Nephron progenitor cell (in vitro differentiated cells): ENCODE data around the gene TNS1.
"Not testable (repeated sequence)": the region's sequence is repeated elsewhere in the genome, so short reads cannot be mapped to it uniquely, and the experiment has no call there.

Source experiments
- DNase-seq: peaks from one replicate; pipeline ENCODE4 v3.0.0; 2021
- H3K27ac Mint-ChIP-seq: 2 replicates; pipeline ENCODE4 v1.8.0; 2021; ENCODE audit warnings: mild to moderate bottlenecking, moderate library complexity, mixed read lengths
- H3K27me3 Mint-ChIP-seq: 2 replicates; pipeline ENCODE4 v1.8.0; 2021; ENCODE audit warnings: mild to moderate bottlenecking, low read depth, mixed read lengths; ENCODE audit not compliant: poor library complexity
- H3K36me3 Mint-ChIP-seq: 2 replicates; pipeline ENCODE4 v1.8.0; 2021; ENCODE audit warnings: low read depth, mixed read lengths
- H3K4me1 Mint-ChIP-seq: 2 replicates; pipeline ENCODE4 v1.8.0; 2021; ENCODE audit warnings: mixed read lengths
- H3K4me3 Mint-ChIP-seq: 2 replicates; pipeline ENCODE4 v1.8.0; 2021; ENCODE audit warnings: mild to moderate bottlenecking, moderate library complexity, mixed read lengths
- H3K9me3 Mint-ChIP-seq: 2 replicates; pipeline ENCODE4 v1.8.0; 2021; ENCODE audit warnings: mild to moderate bottlenecking, moderate library complexity, mixed read lengths
- TF ChIP-seq, protein P1 (sequence below): fragments of 200-600 bp; sonication (generic); IDR thresholded peaks from 2 replicates; pipeline ENCODE4 v1.5.0; 2021; ENCODE audit warnings: antibody characterized with exemption

Gene TNS1

DNA sequence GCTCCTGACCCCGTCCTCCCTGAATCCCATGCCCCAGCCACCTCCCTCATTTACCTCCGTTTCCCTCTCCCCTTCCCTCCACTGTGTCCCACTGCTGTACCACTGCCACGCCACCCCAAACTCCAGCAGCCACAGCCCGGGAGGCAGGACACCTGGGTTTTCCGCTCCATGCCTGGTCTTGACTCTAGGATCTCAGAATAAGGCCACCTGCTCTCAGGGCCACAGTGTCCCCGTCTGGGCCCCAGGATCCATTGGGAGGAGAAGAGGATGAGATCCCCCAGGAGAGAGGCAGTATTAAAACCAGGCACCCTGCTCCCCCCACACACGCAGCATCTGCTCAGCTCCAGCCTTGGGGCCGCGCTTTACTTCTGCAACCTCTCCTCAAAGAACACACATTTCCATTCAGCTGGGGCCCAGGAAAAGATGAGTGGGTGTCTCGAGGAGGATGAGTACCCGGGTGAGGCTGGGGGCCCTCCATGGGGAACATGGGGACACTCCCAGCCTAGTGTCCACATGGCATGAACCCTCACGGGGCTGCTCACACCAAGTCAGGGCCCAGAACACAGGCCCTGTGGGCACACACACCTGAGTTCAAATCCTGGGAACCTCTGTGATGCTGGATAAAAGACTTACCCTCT is 32.8 kb upstream of the TNS1 start:
- no peaks in the 10 kb centered on the region for H3K36me3 Mint-ChIP-seq
- DNase-seq: no peak
- H3K4me3 Mint-ChIP-seq: no peak overlapping the region
- TF ChIP-seq, protein P1, sequence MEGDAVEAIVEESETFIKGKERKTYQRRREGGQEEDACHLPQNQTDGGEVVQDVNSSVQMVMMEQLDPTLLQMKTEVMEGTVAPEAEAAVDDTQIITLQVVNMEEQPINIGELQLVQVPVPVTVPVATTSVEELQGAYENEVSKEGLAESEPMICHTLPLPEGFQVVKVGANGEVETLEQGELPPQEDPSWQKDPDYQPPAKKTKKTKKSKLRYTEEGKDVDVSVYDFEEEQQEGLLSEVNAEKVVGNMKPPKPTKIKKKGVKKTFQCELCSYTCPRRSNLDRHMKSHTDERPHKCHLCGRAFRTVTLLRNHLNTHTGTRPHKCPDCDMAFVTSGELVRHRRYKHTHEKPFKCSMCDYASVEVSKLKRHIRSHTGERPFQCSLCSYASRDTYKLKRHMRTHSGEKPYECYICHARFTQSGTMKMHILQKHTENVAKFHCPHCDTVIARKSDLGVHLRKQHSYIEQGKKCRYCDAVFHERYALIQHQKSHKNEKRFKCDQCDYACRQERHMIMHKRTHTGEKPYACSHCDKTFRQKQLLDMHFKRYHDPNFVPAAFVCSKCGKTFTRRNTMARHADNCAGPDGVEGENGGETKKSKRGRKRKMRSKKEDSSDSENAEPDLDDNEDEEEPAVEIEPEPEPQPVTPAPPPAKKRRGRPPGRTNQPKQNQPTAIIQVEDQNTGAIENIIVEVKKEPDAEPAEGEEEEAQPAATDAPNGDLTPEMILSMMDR: no peak
- peaks cover 78% of the 10 kb centered on the region for H3K27me3 Mint-ChIP-seq
- peaks cover 9% of the 10 kb centered on the region for H3K4me1 Mint-ChIP-seq
- H3K9me3 Mint-ChIP-seq: no peaks in the 10 kb centered on the region
- no peak overlapping the region for H3K27ac Mint-ChIP-seq

DNA sequence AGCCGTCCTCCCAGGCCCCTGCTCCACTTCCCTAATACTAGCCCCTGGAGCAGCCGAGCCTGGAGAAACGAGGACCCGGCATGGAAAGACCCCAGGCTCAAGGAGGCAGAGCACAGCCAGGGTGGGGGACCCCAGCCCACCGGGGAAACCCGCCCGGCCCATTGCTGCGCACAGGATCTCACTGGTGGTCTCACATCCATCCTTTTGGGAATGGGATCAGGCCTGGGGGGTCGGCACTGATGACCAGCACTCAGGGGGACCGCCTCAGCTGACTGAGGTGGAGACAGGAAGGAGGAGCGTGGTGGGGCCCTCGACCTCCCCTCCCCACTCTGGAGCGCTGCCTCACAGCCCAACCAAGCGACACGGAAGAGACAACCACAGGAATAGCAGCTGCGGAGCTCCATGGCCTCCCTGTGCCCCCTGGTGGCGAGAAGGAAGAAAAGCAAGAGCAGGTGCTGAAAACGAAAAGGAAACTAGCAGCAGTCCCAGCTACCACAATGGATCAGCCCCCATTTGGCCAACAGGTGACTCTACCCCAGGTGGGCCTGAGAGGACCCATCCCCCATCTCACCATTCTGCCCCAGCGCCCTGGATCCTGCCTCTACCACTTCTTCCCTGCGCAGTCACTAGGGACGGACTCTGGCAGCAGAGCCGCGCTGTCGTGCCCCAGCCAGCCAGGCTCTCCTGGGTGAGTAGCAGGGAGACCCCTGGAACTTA is 31.9 kb upstream of the TNS1 start:
- peak overlapping the region; percentile 71 for H3K4me3 Mint-ChIP-seq
- peaks cover 71% of the 10 kb centered on the region for H3K27me3 Mint-ChIP-seq
- H3K4me1 Mint-ChIP-seq, H3K27ac Mint-ChIP-seq, H3K36me3 Mint-ChIP-seq, H3K9me3 Mint-ChIP-seq: not testable (repeated sequence)
- TF ChIP-seq, protein P1: peak; percentile 72
- peak; percentile 77 for DNase-seq

DNA sequence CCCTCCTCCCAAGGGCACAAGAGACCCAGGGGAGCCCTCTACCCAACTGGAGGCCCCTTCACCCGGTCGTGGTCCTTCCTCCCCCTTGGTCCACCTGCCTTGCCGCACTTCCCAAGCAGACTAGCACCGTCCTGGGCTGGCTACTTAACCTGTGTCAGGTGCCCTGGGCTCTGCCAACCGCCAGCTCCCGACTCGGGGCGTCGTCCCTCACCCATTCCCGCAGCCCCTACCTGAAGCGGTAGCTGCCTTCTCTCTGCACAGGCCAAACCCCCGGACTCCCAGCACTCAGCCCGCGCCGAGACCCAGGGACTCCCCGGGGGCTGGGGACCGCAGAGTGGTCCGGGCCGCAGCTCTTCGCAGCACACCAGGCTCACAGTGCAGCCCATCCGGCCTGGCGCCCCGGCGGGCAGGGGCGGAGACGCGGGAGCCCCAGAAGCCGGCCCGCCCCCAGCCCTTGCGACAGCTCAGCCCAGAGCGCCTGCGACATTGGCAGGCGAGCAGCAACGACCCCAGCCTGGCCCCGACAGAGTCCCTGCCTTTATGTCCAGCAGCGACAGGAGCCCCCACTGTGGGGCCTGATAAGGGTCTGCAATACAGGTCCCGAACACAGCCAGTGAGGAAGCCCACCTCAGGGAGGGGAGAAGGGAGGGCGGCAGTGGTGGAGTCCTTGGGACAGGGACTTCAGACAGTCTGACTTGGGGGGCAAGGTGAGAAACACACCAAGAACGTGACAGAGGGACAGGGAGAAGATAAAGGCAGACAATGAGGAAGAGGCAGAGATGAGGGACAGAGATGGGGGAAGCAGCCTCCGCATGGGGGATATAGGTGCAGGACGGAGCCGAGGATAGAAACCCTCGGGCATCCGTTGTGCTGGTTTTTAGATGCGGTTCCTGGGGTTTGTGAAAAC is 31.0 kb upstream of the TNS1 start:
- Mint-ChIP-seq H3K4me3 (peak overlapping the region; percentile 71), H3K27me3 (peaks cover 63% of the 10 kb centered on the region)
- DNase-seq: peak; percentile 74

DNA sequence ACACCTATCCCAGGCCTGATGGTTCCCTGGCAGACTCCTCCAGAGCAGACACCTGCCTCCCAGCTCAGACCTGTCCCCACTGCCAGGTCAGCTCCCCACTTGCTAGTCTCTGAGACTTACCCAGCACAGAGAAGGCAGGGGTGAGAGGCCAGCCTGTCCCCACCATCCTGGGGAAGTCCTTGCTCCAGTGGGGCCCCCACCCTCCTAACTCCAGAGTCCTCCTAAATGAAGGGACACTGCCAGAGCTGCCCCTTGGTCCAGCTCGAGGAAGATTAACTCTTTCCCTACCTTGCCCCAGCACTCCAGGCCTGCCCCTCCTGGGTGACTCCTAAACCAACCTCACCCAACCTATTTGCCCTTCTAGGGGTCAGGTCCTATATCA is 30.4 kb upstream of the TNS1 start:
- no peak for DNase-seq
- Mint-ChIP-seq H3K9me3 (no peaks in the 10 kb centered on the region), H3K4me3 (no peak overlapping the region), H3K36me3 (no peaks in the 10 kb centered on the region), H3K4me1 (peaks cover 9% of the 10 kb centered on the region), H3K27me3 (peaks cover 59% of the 10 kb centered on the region), H3K27ac (no peak overlapping the region)
- TF ChIP-seq, protein P1: no peak

More for the DNA sequence above, 31.0 kb upstream of the TNS1 start:
- H3K9me3 Mint-ChIP-seq: no peaks in the 10 kb centered on the region
- H3K27ac Mint-ChIP-seq: no peak overlapping the region
- H3K36me3 Mint-ChIP-seq: no peaks in the 10 kb centered on the region
- H3K4me1 Mint-ChIP-seq: peaks cover 9% of the 10 kb centered on the region
- TF ChIP-seq, protein P1: no peak

DNA sequence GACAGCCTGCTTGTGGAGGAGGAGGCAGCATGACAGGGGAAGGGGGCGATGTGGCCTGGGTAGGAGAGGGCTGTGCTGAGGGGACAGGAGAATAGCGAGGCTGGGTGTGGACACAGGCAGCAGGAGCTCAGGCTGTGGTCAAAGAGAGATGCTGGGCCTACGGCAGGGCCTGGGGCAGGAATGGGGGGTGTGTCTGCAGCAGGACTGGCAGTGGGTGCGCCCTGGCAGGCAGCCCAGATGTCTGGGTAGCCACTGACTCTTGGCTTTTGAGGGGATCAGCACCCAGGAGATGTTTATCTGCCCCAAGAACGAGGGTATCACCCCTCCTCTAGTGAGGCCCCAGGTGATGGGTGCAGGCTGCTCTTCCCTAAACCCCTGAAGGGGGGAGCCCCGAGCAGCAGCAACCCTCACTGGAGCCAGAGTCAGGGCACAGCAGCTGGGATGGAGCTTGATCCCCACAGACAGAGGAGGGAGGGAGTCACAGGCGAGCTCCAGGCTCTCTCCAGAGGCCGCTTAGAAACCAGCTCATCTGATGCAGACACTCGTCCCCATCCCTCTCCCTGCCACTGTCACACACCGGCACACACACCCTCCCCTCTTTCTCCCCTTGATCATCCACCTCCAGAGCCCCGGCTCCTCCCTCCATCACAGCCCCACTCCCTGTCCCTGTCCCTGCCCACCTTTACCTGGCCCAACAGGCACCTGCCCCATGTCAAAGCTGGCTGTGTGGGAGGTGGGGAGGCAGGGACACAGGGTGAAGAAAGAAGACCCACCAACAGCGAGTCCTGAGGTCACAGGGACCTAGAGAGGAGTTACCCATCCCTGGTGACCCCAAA is 29.8 kb upstream of the TNS1 start:
- TF ChIP-seq, protein P1: no peak
- DNase-seq: no peak
- H3K4me1 Mint-ChIP-seq: peaks cover 9% of the 10 kb centered on the region
- H3K36me3 Mint-ChIP-seq: no peaks in the 10 kb centered on the region
- no peak overlapping the region for H3K27ac Mint-ChIP-seq
- peaks cover 53% of the 10 kb centered on the region for H3K27me3 Mint-ChIP-seq
- H3K4me3 Mint-ChIP-seq: no peak overlapping the region
- H3K9me3 Mint-ChIP-seq: no peaks in the 10 kb centered on the region
